ENCODE data around the gene PGC. TPM values are rescaled to one million over a fixed set of nuclear protein-coding genes. Genes with fewer than 3 reads are reported as not detected.

Gene PGC
- total and polyA plus RNA-seq, 9 donors: 0.53 to 0.94 (median 0.81) TPM; not detected in 6

GRCh38 chr6:41781366-41781730 is 34.2 kb upstream of the PGC start:
- DNase-seq: peak in 3 of 5 donors; percentile 35 to 47 (median 43)
- intact Hi-C loops (cut with DNase I): loop anchor here in 2 of 4 donors (5.0 to 10.0 kb wide), 3 partner anchors 143 to 261 kb away; partner anchors contain the start of genes BYSL (in 1 of the 2) and MED20 (in 1 of the 2)
- peaks cover 6% of the 10 kb centered on the region for H3K4me1 ChIP-seq (ENCODE audit: insufficient read depth)
- H3K27me3 ChIP-seq: no peaks in the 10 kb centered on the region
- H3K27ac ChIP-seq: peak overlapping the region in 1 of 2 donors; percentile 65
- peak overlapping the region; percentile 75 for H3K4me3 ChIP-seq
- whole genome bisulfite sequencing, 3 donors: 13 to 21% (median 19%) methylated on average over 3 of the region's 3 CpGs
- TF ChIP-seq POLR2A (IDR thresholded peaks at IDR 0.05): no peak
- TF ChIP-seq EP300 (IDR thresholded peaks at IDR 0.05): no peak
- no peak for TF ChIP-seq CTCF (IDR thresholded peaks at IDR 0.05)
- H3K36me3 ChIP-seq: no peaks in the 10 kb centered on the region
- H3K9me3 ChIP-seq: no peaks in the 10 kb centered on the region

GRCh38 chr6:41780551-41781365 is 33.6 kb upstream of the PGC start, which contains the start of gene PRICKLE4:
TSS of gene PRICKLE4 (plus strand) at chr6:41780782. CDS start at chr6:41783474, 2,692 bp downstream.
- intact Hi-C loops (cut with DNase I): loop anchor here in 2 of 4 donors (5.0 to 10.0 kb wide), 3 partner anchors 144 to 262 kb away; partner anchors contain the start of genes BYSL (in 1 of the 2) and MED20 (in 1 of the 2)
- H3K4me3 ChIP-seq: peak within 1 kb of the TSS; percentile 75
- peak; percentile 42 to 66 (median 54) for DNase-seq
- 0% methylated on average over 24 to 36 of the region's 36 CpGs for WGBS, 3 donors
- H3K4me1 ChIP-seq (ENCODE audit: insufficient read depth): peaks cover 4% of the 10 kb centered on the region
- H3K9me3 ChIP-seq: no peaks in the 10 kb centered on the region
- TF ChIP-seq POLR2A (IDR thresholded peaks at IDR 0.05) (no peak), CTCF (IDR thresholded peaks at IDR 0.05) (no peak), EP300 (IDR thresholded peaks at IDR 0.05) (no peak)
- H3K36me3 ChIP-seq: no peaks in the 10 kb centered on the region
- H3K27ac ChIP-seq: peak within 1 kb of the TSS; percentile 26 to 65
- no peaks in the 10 kb centered on the region for H3K27me3 ChIP-seq

- TF ChIP-seq EP300 (IDR thresholded peaks at IDR 0.05) (no peak), CTCF (IDR thresholded peaks at IDR 0.05) (peak; percentile 93 to 97 (median 94)), POLR2A (IDR thresholded peaks at IDR 0.05) (peak; percentile 39)
- no peaks in the 10 kb centered on the region for H3K27me3 ChIP-seq
- H3K27ac ChIP-seq: peak within 1 kb of the TSS; percentile 26 to 65
- peaks cover 4% of the 10 kb centered on the region for H3K4me1 ChIP-seq (ENCODE audit: insufficient read depth)
- WGBS, 3 donors: 1% methylated on average over 54 to 73 of the region's 73 CpGs
- intact Hi-C loops (cut with DNase I): loop anchor here in 2 of 4 donors (5.0 to 10.0 kb wide), 3 partner anchors 145 to 262 kb away; partner anchors contain the start of genes BYSL (in 1 of the 2) and MED20 (in 1 of the 2)
- no peaks in the 10 kb centered on the region for H3K9me3 ChIP-seq
- H3K4me3 ChIP-seq: peak within 1 kb of the TSS; percentile 75
- peak; percentile 98 to 99 (median 99) for DNase-seq
- no peaks in the 10 kb centered on the region for H3K36me3 ChIP-seq
These were observed 32.8 kb upstream of the PGC start, which contains the start of gene FRS3 for GRCh38 chr6:41779788-41780550. TSS of gene FRS3 (minus strand) at chr6:41779900. CDS start at chr6:41776987, 2,913 bp downstream.

GRCh38 chr6:41779336-41779735 is 32.1 kb upstream of the PGC start:
- peak overlapping the region; percentile 75 for H3K4me3 ChIP-seq
- 0 to 4% (median 2%) methylated on average over 10 to 16 of the region's 16 CpGs for WGBS, 3 donors
- DNase-seq: peak in 1 of 5 donors; percentile 36
- H3K4me1 ChIP-seq (ENCODE audit: insufficient read depth): peaks cover 4% of the 10 kb centered on the region
- no peaks in the 10 kb centered on the region for H3K36me3 ChIP-seq
- H3K27ac ChIP-seq: no peak overlapping the region
- no peaks in the 10 kb centered on the region for H3K27me3 ChIP-seq
- H3K9me3 ChIP-seq: no peaks in the 10 kb centered on the region
- intact Hi-C loops (cut with DNase I): no loop called here
- TF ChIP-seq EP300 (IDR thresholded peaks at IDR 0.05) (no peak), CTCF (IDR thresholded peaks at IDR 0.05) (no peak), POLR2A (IDR thresholded peaks at IDR 0.05) (no peak)

Data from ovary (tissue), 9 donors.